ENCODE data around the gene CNTNAP4. TPM values are rescaled to one million over a fixed set of nuclear protein-coding genes. Genes with fewer than 3 reads are reported as not detected.

Gene CNTNAP4
- polyA plus RNA-seq, 1 of the 3 experiments (the other 2 are of a cell fraction) = not detected

GRCh38 chr16:76529120-76529519 lies 251.9 kb downstream of the CNTNAP4 start:
- Histone ChIP-seq H3K9me2 (no peaks in the 10 kb centered on the region), H3K9me3 (no peaks in the 10 kb centered on the region), H3K4me2 (no peak overlapping the region), H3K27ac (ENCODE audit: low read depth in 2 of 2, low read length in 1 of 2) (no peak overlapping the region), H3K27me3 (ENCODE audit: insufficient read depth) (no peaks in the 10 kb centered on the region), H3K4me3 (ENCODE audit: low read depth in 2 of 2, low read length in 1 of 2) (no peak overlapping the region), H3K9ac (no peak overlapping the region), H2AFZ (ENCODE audit: low read depth) (no peak overlapping the region), H3K4me1 (ENCODE audit: control insufficient read depth in 1 of 2, insufficient read depth in 2 of 2, low read depth in 1 of 2, low read length in 1 of 2) (no peaks in the 10 kb centered on the region; a peak in 1 of 4 replicates), H4K20me1 (ENCODE audit: insufficient read depth) (no peaks in the 10 kb centered on the region), H3K79me2 (ENCODE audit: insufficient read depth) (no peaks in the 10 kb centered on the region), H3F3A (replicated peaks; ENCODE audit: insufficient read depth) (no peaks in the 10 kb centered on the region), H3K36me3 (replicated peaks in 1 of 2; ENCODE audit: control insufficient read depth in 1 of 2, insufficient read depth in 2 of 2, low read length in 1 of 2) (no peaks in the 10 kb centered on the region)
- 44% methylated on average over 3 of the region's 3 CpGs for WGBS (ENCODE audit: low lambda C conversion rate)
- ChIA-PET POLR2A (no interaction called here), CTCF (no interaction called here)
- no peak for TF ChIP-seq IRF3 (IDR thresholded peaks at IDR 0.05; ENCODE audit: low read depth, low read length)
- no peak for DNase-seq

DNA sequence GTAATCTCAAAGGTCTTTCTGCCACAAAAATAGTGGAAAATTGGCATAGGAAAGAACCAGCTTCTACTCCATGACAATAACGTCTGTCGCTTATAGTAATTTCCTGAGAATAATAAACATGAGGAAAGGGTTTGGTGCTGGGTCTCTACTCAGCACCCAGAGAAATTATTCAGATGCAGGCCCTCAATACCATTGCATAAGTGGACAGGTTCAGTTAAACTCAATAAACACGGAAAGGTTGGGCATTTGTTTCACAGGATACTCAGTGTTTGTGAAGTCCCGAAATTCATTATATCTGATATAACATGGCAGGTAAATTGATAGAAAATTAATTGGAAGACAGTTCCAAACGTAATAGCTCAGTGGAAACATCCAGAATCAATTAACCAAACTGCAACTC lies 254.0 kb downstream of the CNTNAP4 start:
- Histone ChIP-seq H4K20me1 (ENCODE audit: insufficient read depth) (no peaks in the 10 kb centered on the region), H3K36me3 (replicated peaks in 1 of 2; ENCODE audit: control insufficient read depth in 1 of 2, insufficient read depth in 2 of 2, low read length in 1 of 2) (no peaks in the 10 kb centered on the region), H3K79me2 (ENCODE audit: insufficient read depth) (no peaks in the 10 kb centered on the region), H2AFZ (ENCODE audit: low read depth) (no peak overlapping the region), H3K9me3 (no peaks in the 10 kb centered on the region), H3K9ac (no peak overlapping the region), H3K9me2 (no peaks in the 10 kb centered on the region), H3K27ac (ENCODE audit: low read depth in 2 of 2, low read length in 1 of 2) (no peak overlapping the region), H3F3A (replicated peaks; ENCODE audit: insufficient read depth) (no peaks in the 10 kb centered on the region), H3K27me3 (ENCODE audit: insufficient read depth) (no peaks in the 10 kb centered on the region), H3K4me3 (ENCODE audit: low read depth in 2 of 2, low read length in 1 of 2) (no peak overlapping the region), H3K4me1 (ENCODE audit: control insufficient read depth in 1 of 2, insufficient read depth in 2 of 2, low read depth in 1 of 2, low read length in 1 of 2) (no peaks in the 10 kb centered on the region; a peak in 1 of 4 replicates), H3K4me2 (no peak overlapping the region)
- no peak for TF ChIP-seq USF2 (IDR thresholded peaks at IDR 0.05; ENCODE audit: borderline replicate concordance, low read depth, low read length)
- TF ChIP-seq RFX5 (IDR thresholded peaks at IDR 0.05; ENCODE audit: low read length) = no peak
- TF ChIP-seq TEAD4 (IDR thresholded peaks at IDR 0.05; ENCODE audit: borderline replicate concordance, insufficient read depth) = no peak
- no peak for TF ChIP-seq YY1 (IDR thresholded peaks at IDR 0.05; ENCODE audit: low read depth)
- no peak for TF ChIP-seq CHD2 (IDR thresholded peaks at IDR 0.05; ENCODE audit: low read length, partially characterized antibody)
- no peak for TF ChIP-seq ELF1 (IDR thresholded peaks at IDR 0.05)
- no peak for TF ChIP-seq RXRA (IDR thresholded peaks at IDR 0.05; ENCODE audit: borderline replicate concordance, low read depth)
- TF ChIP-seq REST (IDR thresholded peaks at IDR 0.05; ENCODE audit: low read depth, low read length) = no peak
- TF ChIP-seq MAX (IDR thresholded peaks at IDR 0.05; ENCODE audit: low read depth) = no peak
- no peak for TF ChIP-seq IRF3 (IDR thresholded peaks at IDR 0.05; ENCODE audit: low read depth, low read length)
- no peak for TF ChIP-seq FOSL2 (IDR thresholded peaks at IDR 0.05; ENCODE audit: borderline replicate concordance, low read depth)
- TF ChIP-seq TCF12 (IDR thresholded peaks at IDR 0.05) = no peak
- TF ChIP-seq RCOR1 (IDR thresholded peaks at IDR 0.05; ENCODE audit: low read length) = no peak
- no peak for TF ChIP-seq NRF1 (IDR thresholded peaks at IDR 0.05; ENCODE audit: low read depth, low read length)
- TF ChIP-seq TAF1 (IDR thresholded peaks at IDR 0.05; ENCODE audit: borderline replicate concordance, low read depth, low read length) = no peak
- no peak for TF ChIP-seq EP300 (IDR thresholded peaks at IDR 0.05; ENCODE audit: borderline replicate concordance in 1 of 2, low read depth in 1 of 2, low read length in 1 of 2)
- no peak for TF ChIP-seq SMC3 (IDR thresholded peaks at IDR 0.05; ENCODE audit: low read depth, low read length)
- TF ChIP-seq GATA2 (CRISPR knock-in tag; IDR thresholded peaks at IDR 0.05) = no peak
- DNase-seq = no peak
- 47% methylated on average over 5 of the region's 5 CpGs for WGBS (ENCODE audit: low lambda C conversion rate)
- ChIA-PET POLR2A (no interaction called here), CTCF (no interaction called here)

Measured in SK-N-SH (cell line).